Gastroesophageal sphincter (tissue), 3 donors: ENCODE data around the gene ARHGAP6.

ENCODE experiments used
- CTCF ChIP-seq, 4 experiments: fragments of 200-600 bp in 2 of 4; fragments of 450-650 bp in 2 of 4; sonication (generic) in 1 of 4; IDR thresholded peaks; one replicate each; pipeline ENCODE4 v1.5.1; 2017 to 2019; ENCODE audit warnings: antibody characterized with exemption in 4 of 4, mild to moderate bottlenecking in 2 of 4, moderate library complexity in 2 of 4
- POLR2A ChIP-seq, 2 donors: fragments of 450-650 bp; IDR thresholded peaks; one replicate each; pipeline ENCODE4 v1.6.1; 2017; ENCODE audit warnings: antibody characterized with exemption in 2 of 2, mild to moderate bottlenecking in 2 of 2, moderate library complexity in 1 of 2

- TF ChIP-seq CTCF (IDR thresholded peaks at IDR 0.05) (no peak), POLR2A (IDR thresholded peaks at IDR 0.05) (no peak)
Measured at GRCh38 chrX:11347300-11347699, 318.4 kb downstream of the ARHGAP6 start.
